OCI-LY7 (cell line): ENCODE measurements around the gene GAB1. TPM values are rescaled to one million over a fixed set of nuclear protein-coding genes. Genes with fewer than 3 reads are reported as not detected.

Experiments
- BruUV-seq: library from RNA; stranded (reverse); fragments of 400-500 nt; replicated peaks from 2 replicates; lab custom pipeline; 2021; lab: Mats Ljungman, UMichigan
- CTCF ChIA-PET: fragments of 300-600 bp; sonication (Branson Sonifier 250); formaldehyde crosslinking; loops from one replicate; lab custom pipeline; 2022; ENCODE audit warnings: antibody characterized with exemption; ENCODE audit not compliant: unreplicated experiment; lab: Charles Lee
- POLR2A ChIA-PET: fragments of 300-600 bp; sonication (Branson Sonifier 250); formaldehyde crosslinking; loops from one replicate; lab custom pipeline; 2022; ENCODE audit warnings: antibody characterized with exemption; lab: Charles Lee
- DNase-seq: peaks from one replicate; pipeline ENCODE4 v3.0.0-alpha.2; 2015; ENCODE audit warnings: low spot score
- H2AFZ ChIP-seq: fragments of 200-600 bp; sonication (generic), shearing (Covaris generic); 2 replicates; pipeline ENCODE4 v1.6.1; 2014; ENCODE audit warnings: mild to moderate bottlenecking, antibody characterized with exemption, low read length, moderate library complexity
- H3K27ac ChIP-seq: fragments of 200-600 bp; sonication (generic); 2 replicates; pipeline ENCODE4 v1.5.1; 2014; ENCODE audit warnings: mixed run types, low read depth, mild to moderate bottlenecking, moderate library complexity, low read length, inconsistent platforms; ENCODE audit not compliant: poor library complexity, severe bottlenecking
- H3K36me3 ChIP-seq: fragments of 200-600 bp; sonication (generic); 2 replicates; pipeline ENCODE4 v1.6.1; 2014; ENCODE audit warnings: mild to moderate bottlenecking, antibody characterized with exemption, low read length, moderate library complexity, mixed read lengths; ENCODE audit not compliant: insufficient read depth
- H3K4me1 ChIP-seq: fragments of 200-600 bp; sonication (generic); 2 replicates; pipeline ENCODE4 v1.5.1; 2014; ENCODE audit warnings: mild to moderate bottlenecking, low read length; ENCODE audit not compliant: insufficient read depth, poor library complexity, severe bottlenecking
- H3K4me2 ChIP-seq: fragments of 200-600 bp; sonication (generic); 2 replicates; pipeline ENCODE4 v1.6.1; 2014; ENCODE audit warnings: mild to moderate bottlenecking, low read length
- H3K4me3 ChIP-seq: fragments of 200-600 bp; sonication (generic); 2 replicates; pipeline ENCODE4 v1.5.1; 2014; ENCODE audit warnings: mild to moderate bottlenecking, low read depth, low read length; ENCODE audit not compliant: poor library complexity, severe bottlenecking
- H3K79me2 ChIP-seq: fragments of 200-600 bp; sonication (generic); 2 replicates; pipeline ENCODE4 v1.6.1; 2016; ENCODE audit warnings: low read depth, mild to moderate bottlenecking, low read length, moderate library complexity, mixed read lengths; ENCODE audit not compliant: insufficient read depth
- H3K9me2 ChIP-seq: fragments of 200-600 bp; sonication (generic); 2 replicates; pipeline ENCODE4 v1.6.1; 2016; ENCODE audit warnings: mild to moderate bottlenecking, low read length, mixed read lengths; ENCODE audit not compliant: insufficient read depth
- H3K9me3 ChIP-seq: fragments of 200-600 bp; sonication (generic); 2 replicates; pipeline ENCODE4 v1.6.1; 2014; ENCODE audit warnings: mild to moderate bottlenecking, mixed run types, low read length, mixed read lengths
- H4K20me1 ChIP-seq: fragments of 200-600 bp; sonication (generic); 2 replicates; pipeline ENCODE4 v1.6.1; 2014; ENCODE audit warnings: mild to moderate bottlenecking, antibody characterized with exemption, low read length, moderate library complexity, mixed read lengths; ENCODE audit not compliant: insufficient read depth
- EZH2phosphoT487 ChIP-seq: fragments of 200-600 bp; sonication (generic); IDR thresholded peaks from 2 replicates; pipeline ENCODE4 v1.6.1; 2018; ENCODE audit warnings: low read depth, borderline replicate concordance, mild to moderate bottlenecking, mixed run types, antibody characterized with exemption, low read length, moderate library complexity, mixed read lengths
- intact Hi-C: fragments of 100-400 bp; cut with micrococcal nuclease; formaldehyde crosslinking; loops from one replicate; pipeline ENCODE4 v1.10.0; 2022; ENCODE audit not compliant: unreplicated experiment
- total RNA-seq, 2 experiments: library from RNA; depleted of rRNA in 1 of 2; stranded (reverse); fragments of >200 nt in 1 of 2; shearing (Covaris generic) in 1 of 2; gene quantifications; 2 replicates each; pipeline ENCODE4 v1.2.3, GENCODE V29; 2014 to 2022
- TF ChIP-seq, protein P1 (sequence below): fragments of 200-600 bp; sonication (generic); conservative IDR thresholded peaks from 2 replicates; pipeline ENCODE4 v1.5.1; 2014; ENCODE audit warnings: mild to moderate bottlenecking, antibody characterized with exemption, low read length, moderate library complexity, mixed read lengths

The GAB1 gene
- total RNA-seq, 2 experiments from 2014 or later: 42.6 to 99.3 TPM

GRCh38 chr4:143384381-143384994 is 47.8 kb downstream of the GAB1 start:
- Histone ChIP-seq H3K9me2 (no peaks in the 10 kb centered on the region), H3K9me3 (no peaks in the 10 kb centered on the region), H3K4me3 (no peak overlapping the region), H3K79me2 (peaks cover 100% of the 10 kb centered on the region), H4K20me1 (no peaks in the 10 kb centered on the region), H2AFZ (no peak overlapping the region), H3K4me1 (peaks cover 100% of the 10 kb centered on the region), H3K36me3 (no peaks in the 10 kb centered on the region), H3K4me2 (peak overlapping the region; percentile 73), H3K27ac (peak overlapping the region; percentile 81)
- TF ChIP-seq, protein P1, sequence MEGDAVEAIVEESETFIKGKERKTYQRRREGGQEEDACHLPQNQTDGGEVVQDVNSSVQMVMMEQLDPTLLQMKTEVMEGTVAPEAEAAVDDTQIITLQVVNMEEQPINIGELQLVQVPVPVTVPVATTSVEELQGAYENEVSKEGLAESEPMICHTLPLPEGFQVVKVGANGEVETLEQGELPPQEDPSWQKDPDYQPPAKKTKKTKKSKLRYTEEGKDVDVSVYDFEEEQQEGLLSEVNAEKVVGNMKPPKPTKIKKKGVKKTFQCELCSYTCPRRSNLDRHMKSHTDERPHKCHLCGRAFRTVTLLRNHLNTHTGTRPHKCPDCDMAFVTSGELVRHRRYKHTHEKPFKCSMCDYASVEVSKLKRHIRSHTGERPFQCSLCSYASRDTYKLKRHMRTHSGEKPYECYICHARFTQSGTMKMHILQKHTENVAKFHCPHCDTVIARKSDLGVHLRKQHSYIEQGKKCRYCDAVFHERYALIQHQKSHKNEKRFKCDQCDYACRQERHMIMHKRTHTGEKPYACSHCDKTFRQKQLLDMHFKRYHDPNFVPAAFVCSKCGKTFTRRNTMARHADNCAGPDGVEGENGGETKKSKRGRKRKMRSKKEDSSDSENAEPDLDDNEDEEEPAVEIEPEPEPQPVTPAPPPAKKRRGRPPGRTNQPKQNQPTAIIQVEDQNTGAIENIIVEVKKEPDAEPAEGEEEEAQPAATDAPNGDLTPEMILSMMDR: no peak
- no peak for TF ChIP-seq EZH2phosphoT487
- no peak for DNase-seq
- POLR2A ChIA-PET: interaction anchor here (0.7 to 14.8 kb wide), 21 partner anchors 8 to 129 kb away, joined by 3 to 364 read pairs (median 6); partner anchors contain the start of genes GAB1 and SMARCA5
- intact Hi-C loops: no loop called here
- no TSS peak for BruUV-seq
- CTCF ChIA-PET: interaction anchor here (0.5 to 1.6 kb wide), 4 partner anchors 8 to 25 kb away, joined by 3 to 9 read pairs (median 6); no protein-coding TSS in a partner anchor

DNA sequence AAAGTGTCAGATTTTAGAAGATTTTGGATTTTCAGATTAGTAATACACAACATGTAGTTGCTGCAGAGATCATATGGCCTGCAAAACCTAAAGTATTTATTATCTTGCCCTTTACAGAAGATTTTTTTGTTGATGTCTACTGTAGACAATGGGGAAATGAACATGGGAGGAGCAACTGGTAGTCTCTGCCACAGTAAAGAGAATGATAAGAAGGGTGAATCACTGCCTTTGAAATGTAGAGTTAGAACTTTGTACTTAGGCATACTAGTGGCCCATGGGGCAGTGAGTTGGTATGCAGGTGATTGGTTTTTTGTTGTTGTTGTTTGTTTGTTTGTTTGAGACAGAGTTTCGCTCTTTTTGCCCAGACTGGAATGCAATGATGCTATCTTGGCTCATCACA is 50.1 kb downstream of the GAB1 start:
- ChIA-PET CTCF (no interaction called here), POLR2A (interaction anchor here (1.0 to 12.2 kb wide), 3 partner anchors 23 to 33 kb away, joined by 3 to 186 read pairs (median 4); no protein-coding TSS in a partner anchor)
- DNase-seq: no peak
- intact Hi-C loops: no loop called here
- Histone ChIP-seq H4K20me1 (no peaks in the 10 kb centered on the region), H3K79me2 (peaks cover 98% of the 10 kb centered on the region), H3K9me2 (no peaks in the 10 kb centered on the region), H3K9me3 (no peaks in the 10 kb centered on the region), H3K4me1 (peaks cover 94% of the 10 kb centered on the region), H3K4me2 (peak overlapping the region; percentile 9; the same call in 1 of the 2 replicates), H3K27ac (peak overlapping the region; percentile 42), H3K36me3 (no peaks in the 10 kb centered on the region), H3K4me3 (no peak overlapping the region), H2AFZ (no peak overlapping the region)
- TF ChIP-seq EZH2phosphoT487: no peak
- TF ChIP-seq, protein P1: no peak
- BruUV-seq: no TSS peak
